A549 (cell line): ENCODE results near the gene SCNN1A. TPM values are rescaled to one million over a fixed set of nuclear protein-coding genes. Genes with fewer than 3 reads are reported as not detected.

Experiments used
- ATAC-seq, 2 experiments: fragments of 200-7000 bp in 1 of 2; fragments of >200 bp in 1 of 2; cut with Nextera tagmentation in 1 of 2; cut with Tn5 transposase in 1 of 2; 3 replicates each; pipeline versions ENCODE4 v1.8.0 to v1.9.1; 2018 to 2020; ENCODE audit warnings: mild to moderate bottlenecking in 1 of 2, moderate library complexity in 1 of 2
- CTCF ChIA-PET: fragments of 300-600 bp; sonication (Branson Sonifier 250); formaldehyde crosslinking; extraction: SDS; loops from one replicate; lab custom pipeline; 2021; ENCODE audit warnings: antibody characterized with exemption, inconsistent platforms; lab: Yijun Ruan, JAX
- POLR2A ChIA-PET: fragments of 350-600 bp; formaldehyde crosslinking; extraction: SDS; loops from one replicate; lab custom pipeline; 2021; ENCODE audit warnings: antibody characterized with exemption, inconsistent platforms; lab: Yijun Ruan, JAX
- DNase-seq, 2 experiments: peaks; one replicate each; pipeline versions ENCODE4 v3.0.0 to v3.0.0-alpha.2; 2011 to 2016; ENCODE audit warnings: low read depth in 1 of 2, low spot score in 1 of 2
- FAIRE-seq: peaks from 2 replicates; lab custom pipeline; 2011; peaks lifted over from hg19 to GRCh38; lab: Jason Lieb, UNC
- H3K27ac ChIP-seq, 2 experiments: fragments of >200 bp; sonication (Bioruptor Twin); formaldehyde crosslinking; 3 replicates each; pipeline ENCODE4 v1.5.1; 2016 to 2017
- H3K4me1 ChIP-seq: fragments of >200 bp; sonication (Bioruptor Twin); formaldehyde crosslinking; 3 replicates; pipeline ENCODE4 v1.6.1; 2016
- H3K4me2 ChIP-seq: fragments of >200 bp; sonication (Bioruptor Twin); formaldehyde crosslinking; 3 replicates; pipeline ENCODE4 v1.6.1; 2016
- H3K4me3 ChIP-seq: fragments of >200 bp; sonication (Bioruptor Twin); formaldehyde crosslinking; 3 replicates; pipeline ENCODE4 v1.5.1; 2016
- H3K9me3 ChIP-seq: fragments of >200 bp; sonication (Bioruptor Twin); formaldehyde crosslinking; 3 replicates; pipeline ENCODE4 v1.6.1; 2016
- CTCF ChIP-seq: fragments of >200 bp; sonication (Bioruptor Twin); formaldehyde crosslinking; IDR thresholded peaks from 3 replicates; pipeline ENCODE4 v1.5.1; 2016
- EHF ChIP-seq: fragments of 250-450 bp; sonication (Bioruptor Pico); IDR thresholded peaks from 2 replicates; pipeline ENCODE4 v1.5.0; 2020; ENCODE audit warnings: mild to moderate bottlenecking
- ESRRA ChIP-seq: fragments of 150-350 bp; IDR thresholded peaks from 2 replicates; pipeline ENCODE4 v1.6.1; 2014; ENCODE audit warnings: mild to moderate bottlenecking, low read length, borderline replicate concordance
- FOSB ChIP-seq: fragments of 250-450 bp; sonication (Bioruptor Pico); IDR thresholded peaks from 2 replicates; pipeline ENCODE4 v1.5.0; 2020; ENCODE audit warnings: mild to moderate bottlenecking, moderate library complexity
- FOSL2 ChIP-seq, 2 experiments: fragments of 450-650 bp in 1 of 2; fragments of >200 bp in 1 of 2; sonication (Bioruptor Twin) in 1 of 2; formaldehyde crosslinking; IDR thresholded peaks; 2 replicates each; pipeline versions ENCODE4 v1.5.0 to v1.6.1; 2016 to 2020; ENCODE audit warnings: mild to moderate bottlenecking in 1 of 2, moderate library complexity in 1 of 2
- HES2 ChIP-seq: fragments of >200 bp; sonication (Bioruptor Twin); formaldehyde crosslinking; IDR thresholded peaks from 2 replicates; pipeline ENCODE4 v1.6.1; 2016
- HOXA7 ChIP-seq: fragments of 250-450 bp; sonication (Bioruptor Pico); IDR thresholded peaks from 2 replicates; pipeline ENCODE4 v1.5.0; 2020; ENCODE audit warnings: mild to moderate bottlenecking, moderate library complexity
- HOXB13 ChIP-seq: fragments of 250-450 bp; sonication (Bioruptor Pico); IDR thresholded peaks from 2 replicates; pipeline ENCODE4 v1.5.0; 2020; ENCODE audit warnings: low read depth, mild to moderate bottlenecking, moderate library complexity
- JUN ChIP-seq, 2 experiments: fragments of >200 bp; sonication (Bioruptor Twin); formaldehyde crosslinking; IDR thresholded peaks; 2 replicates in 1 of 2; 3 replicates in 1 of 2; pipeline ENCODE4 v1.6.1; 2016 to 2017
- POLR2AphosphoS2 ChIP-seq: conservative IDR thresholded peaks from 2 replicates; pipeline ENCODE4 v1.6.1; 2012; ENCODE audit warnings: low read length, improper control_type of control experiment, inconsistent platforms
- RNF2 ChIP-seq: fragments of 200-600 bp; sonication (generic); IDR thresholded peaks from 2 replicates; pipeline ENCODE4 v1.6.1; 2016; ENCODE audit warnings: low read depth, mild to moderate bottlenecking, antibody characterized with exemption, moderate library complexity, borderline replicate concordance
- ZC3H11A ChIP-seq: fragments of 450-650 bp; IDR thresholded peaks from 2 replicates; pipeline ENCODE4 v1.6.1; 2014; ENCODE audit warnings: antibody characterized with exemption, mild to moderate bottlenecking
- ZSCAN20 ChIP-seq: fragments of 250-450 bp; sonication (Bioruptor Pico); IDR thresholded peaks from 2 replicates; pipeline ENCODE4 v1.8.0; 2022; ENCODE audit warnings: mild to moderate bottlenecking, moderate library complexity
- WGBS: methylation state at CpG from one replicate; pipeline ENCODE4 v1.1.6; 2017; ENCODE audit errors: missing lambda C conversion rate; 5-methylcytosine and 5-hydroxymethylcytosine counted together
- polyA plus RNA-seq, 4 experiments: library from polyadenylated mRNA; depleted of rRNA in 3 of 4; stranded (reverse); fragments of >200 nt; fragmentation: RNase III in 1 of 4; extraction: RNeasy Plus Mini Kit Qiagen cat#74134 plus additional on column Dnase treatment in 1 of 4; gene quantifications; 2 replicates in 3 of 4; 3 replicates in 1 of 4; pipeline ENCODE4 v1.2.3, GENCODE V29; 2011 to 2017
- TF ChIP-seq, protein P1 (sequence below): fragments of 450-650 bp; IDR thresholded peaks from 2 replicates; pipeline ENCODE4 v1.6.1; 2014; ENCODE audit warnings: antibody characterized with exemption
- TF ChIP-seq, protein P2 (sequence below): fragments of 150-350 bp; IDR thresholded peaks from 2 replicates; pipeline ENCODE4 v1.6.1; 2014; ENCODE audit warnings: low read depth, mild to moderate bottlenecking, low read length
- TF ChIP-seq, protein P3 (sequence below): fragments of 200-600 bp; sonication (generic); IDR thresholded peaks from 2 replicates; pipeline ENCODE4 v1.6.1; 2016; ENCODE audit warnings: antibody characterized with exemption, mild to moderate bottlenecking, moderate library complexity
- TF ChIP-seq, protein P4 (sequence below): IDR thresholded peaks from 2 replicates; pipeline ENCODE4 v1.6.1; 2012; ENCODE audit warnings: low read depth, borderline replicate concordance

The SCNN1A gene
- polyA plus RNA-seq, 2 of the 4 experiments (the other 2 are of a cell fraction) = 6.0 to 7.0 TPM

GRCh38 chr12:6328945-6329702, 46.2 kb downstream of the SCNN1A start:
- FAIRE-seq (no peak), ATAC-seq (no peak), DNase-seq (no peak)
- CTCF ChIA-PET = interaction anchor here (0.7 to 29.7 kb wide), 7 partner anchors 12 to 137 kb away, joined by 3 to 705 read pairs (median 4); partner anchors contain the start of genes LTBR and SCNN1A
- peak overlapping the region; percentile 8 to 95; a peak in 3 of 6 replicates for H3K27ac ChIP-seq
- no peaks in the 10 kb centered on the region for H3K9me3 ChIP-seq
- no peak overlapping the region for H3K4me2 ChIP-seq
- WGBS = 92% methylated on average over 69 of the region's 75 CpGs
- H3K4me1 ChIP-seq = peaks cover 100% of the 10 kb centered on the region
- no peak overlapping the region for H3K4me3 ChIP-seq
- TF ChIP-seq JUN (IDR thresholded peaks at IDR 0.05) = peak in 1 of 2 experiments; percentile 34; a peak in 1 of 5 replicates
- TF ChIP-seq CTCF = no peak
- POLR2A ChIA-PET = no interaction called here

DNA sequence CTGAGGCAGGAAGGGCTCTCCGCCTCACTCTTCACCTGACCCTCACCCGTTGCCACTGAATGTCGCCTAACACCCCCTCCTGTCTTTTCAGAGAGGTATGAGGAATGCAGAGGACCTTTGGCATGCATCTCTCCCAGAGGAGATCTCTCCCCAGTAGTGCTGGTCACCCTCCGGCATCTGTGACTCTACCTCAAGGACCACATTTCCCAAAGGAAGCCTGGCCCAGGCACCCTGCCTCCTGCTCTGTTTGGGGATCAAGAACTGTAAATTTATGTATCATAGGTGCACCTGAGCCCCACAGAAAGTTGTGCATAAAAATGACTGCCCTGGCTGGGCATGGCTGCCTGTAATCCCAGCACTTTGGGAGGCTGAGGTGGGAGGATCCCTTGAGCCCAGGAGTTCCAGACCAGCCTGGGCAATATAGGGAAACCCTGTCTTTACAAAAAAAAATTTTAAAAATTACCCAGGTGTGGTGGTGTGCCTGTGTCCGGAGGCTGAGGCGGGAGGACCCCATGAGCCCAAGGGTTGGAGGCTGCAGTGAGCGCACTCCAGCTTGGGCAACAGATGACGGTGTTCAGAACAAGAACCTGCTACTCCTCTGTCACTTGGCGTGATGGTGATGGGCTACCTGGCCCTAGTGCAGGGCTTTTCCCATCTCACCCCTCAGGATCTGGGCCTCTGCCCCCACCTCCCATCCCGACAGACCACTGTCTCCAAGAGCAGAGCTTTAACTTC, 47.2 kb downstream of the SCNN1A start:
- 79% methylated on average over 10 of the region's 10 CpGs for WGBS
- Histone ChIP-seq H3K27ac (peak overlapping the region; percentile 24 to 95; a peak in 4 of 6 replicates), H3K4me2 (peak overlapping the region; percentile 24; the same call in 2 of the 3 replicates), H3K9me3 (no peaks in the 10 kb centered on the region), H3K4me1 (peaks cover 100% of the 10 kb centered on the region), H3K4me3 (no peak overlapping the region)
- CTCF ChIA-PET = interaction anchor here (1.0 to 29.7 kb wide), 7 partner anchors 8 to 142 kb away, joined by 3 to 705 read pairs (median 16); partner anchors contain the start of genes SCNN1A, TNFRSF1A and VAMP1
- no peak for FAIRE-seq
- POLR2A ChIA-PET = interaction anchor here (2.4 to 2.5 kb wide), 3 partner anchors 8 to 142 kb away, joined by 10 to 35 read pairs (median 15); partner anchors contain the start of gene VAMP1
- no peak for ATAC-seq
- no peak for DNase-seq
- TF ChIP-seq ESRRA = no peak
- TF ChIP-seq POLR2AphosphoS2 = peak; percentile 68; the same call in 1 of the 2 replicates

DNA sequence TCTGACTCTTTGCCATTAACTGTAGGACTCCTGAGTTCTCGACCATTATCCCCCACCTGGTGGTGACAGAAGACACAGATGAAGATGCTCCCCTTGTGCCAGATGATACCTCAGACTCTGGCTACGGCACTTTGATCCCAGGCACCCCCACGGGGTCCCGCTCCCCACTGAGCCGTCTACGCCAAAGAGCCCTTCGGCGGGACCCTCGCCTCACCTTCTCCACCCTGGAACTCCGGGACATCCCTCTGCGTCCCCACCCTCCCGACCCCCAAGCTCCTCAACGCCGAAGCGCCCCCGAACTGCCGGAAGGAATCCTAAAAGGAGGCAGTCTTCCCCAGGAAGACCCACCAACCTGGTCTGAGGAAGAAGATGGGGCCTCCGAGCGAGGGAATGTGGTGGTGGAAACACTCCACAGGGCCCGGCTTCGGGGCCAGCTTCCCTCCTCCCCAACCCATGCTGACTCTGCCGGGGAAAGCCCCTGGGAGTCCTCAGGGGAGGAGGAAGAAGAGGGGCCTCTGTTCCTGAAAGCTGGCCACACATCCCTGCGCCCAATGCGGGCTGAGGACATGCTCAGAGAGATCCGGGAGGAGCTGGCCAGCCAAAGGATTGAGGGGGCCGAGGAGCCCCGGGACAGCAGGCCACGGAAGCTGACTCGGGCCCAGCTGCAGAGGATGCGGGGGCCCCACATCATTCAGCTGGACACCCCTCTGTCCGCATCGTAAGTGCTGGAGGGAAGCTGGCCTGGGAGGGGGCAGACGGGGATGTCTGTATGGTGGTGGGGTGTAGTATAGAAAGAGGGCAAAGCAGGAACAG, 47.9 kb downstream of the SCNN1A start:
- DNase-seq = no peak
- no peak for FAIRE-seq
- ChIA-PET POLR2A (interaction anchor here (0.6 to 2.5 kb wide), 7 partner anchors 9 to 143 kb away, joined by 3 to 35 read pairs (median 10); partner anchors contain the start of genes LTBR and VAMP1), CTCF (interaction anchor here (0.7 to 29.7 kb wide), 22 partner anchors 8 to 211 kb away, joined by 3 to 705 read pairs (median 10); partner anchors contain the start of genes GAPDH, LTBR, SCNN1A and TNFRSF1A)
- Histone ChIP-seq H3K4me2 (peak overlapping the region; percentile 24), H3K4me1 (peaks cover 100% of the 10 kb centered on the region), H3K9me3 (no peaks in the 10 kb centered on the region), H3K4me3 (no peak overlapping the region), H3K27ac (peak overlapping the region; percentile 24 to 95; a peak in 5 of 6 replicates)
- TF ChIP-seq HES2 (no peak), HOXA7 (CRISPR knock-in tag) (peak; percentile 63; the same call in 1 of the 2 replicates), HOXB13 (no peak), ZSCAN20 (CRISPR knock-in tag) (no peak), EHF (CRISPR knock-in tag) (no peak), RNF2 (no peak), ZC3H11A (no peak), ESRRA (no peak), JUN (IDR thresholded peaks at IDR 0.05) (peak in 1 of 2 experiments; percentile 24; a peak in 1 of 5 replicates), FOSB (CRISPR knock-in tag) (no peak), FOSL2 (IDR thresholded peaks at IDR 0.05) (no peak), FOSL2 (CRISPR knock-in tag; IDR thresholded peaks at IDR 0.05) (no peak)
- TF ChIP-seq, protein P1, sequence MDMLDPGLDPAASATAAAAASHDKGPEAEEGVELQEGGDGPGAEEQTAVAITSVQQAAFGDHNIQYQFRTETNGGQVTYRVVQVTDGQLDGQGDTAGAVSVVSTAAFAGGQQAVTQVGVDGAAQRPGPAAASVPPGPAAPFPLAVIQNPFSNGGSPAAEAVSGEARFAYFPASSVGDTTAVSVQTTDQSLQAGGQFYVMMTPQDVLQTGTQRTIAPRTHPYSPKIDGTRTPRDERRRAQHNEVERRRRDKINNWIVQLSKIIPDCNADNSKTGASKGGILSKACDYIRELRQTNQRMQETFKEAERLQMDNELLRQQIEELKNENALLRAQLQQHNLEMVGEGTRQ = 0 out of 2 replicates have a peak, but pooled peaks have one; percentile 9
- TF ChIP-seq, protein P2, sequence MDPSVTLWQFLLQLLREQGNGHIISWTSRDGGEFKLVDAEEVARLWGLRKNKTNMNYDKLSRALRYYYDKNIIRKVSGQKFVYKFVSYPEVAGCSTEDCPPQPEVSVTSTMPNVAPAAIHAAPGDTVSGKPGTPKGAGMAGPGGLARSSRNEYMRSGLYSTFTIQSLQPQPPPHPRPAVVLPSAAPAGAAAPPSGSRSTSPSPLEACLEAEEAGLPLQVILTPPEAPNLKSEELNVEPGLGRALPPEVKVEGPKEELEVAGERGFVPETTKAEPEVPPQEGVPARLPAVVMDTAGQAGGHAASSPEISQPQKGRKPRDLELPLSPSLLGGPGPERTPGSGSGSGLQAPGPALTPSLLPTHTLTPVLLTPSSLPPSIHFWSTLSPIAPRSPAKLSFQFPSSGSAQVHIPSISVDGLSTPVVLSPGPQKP = no peak
- TF ChIP-seq, protein P3, sequence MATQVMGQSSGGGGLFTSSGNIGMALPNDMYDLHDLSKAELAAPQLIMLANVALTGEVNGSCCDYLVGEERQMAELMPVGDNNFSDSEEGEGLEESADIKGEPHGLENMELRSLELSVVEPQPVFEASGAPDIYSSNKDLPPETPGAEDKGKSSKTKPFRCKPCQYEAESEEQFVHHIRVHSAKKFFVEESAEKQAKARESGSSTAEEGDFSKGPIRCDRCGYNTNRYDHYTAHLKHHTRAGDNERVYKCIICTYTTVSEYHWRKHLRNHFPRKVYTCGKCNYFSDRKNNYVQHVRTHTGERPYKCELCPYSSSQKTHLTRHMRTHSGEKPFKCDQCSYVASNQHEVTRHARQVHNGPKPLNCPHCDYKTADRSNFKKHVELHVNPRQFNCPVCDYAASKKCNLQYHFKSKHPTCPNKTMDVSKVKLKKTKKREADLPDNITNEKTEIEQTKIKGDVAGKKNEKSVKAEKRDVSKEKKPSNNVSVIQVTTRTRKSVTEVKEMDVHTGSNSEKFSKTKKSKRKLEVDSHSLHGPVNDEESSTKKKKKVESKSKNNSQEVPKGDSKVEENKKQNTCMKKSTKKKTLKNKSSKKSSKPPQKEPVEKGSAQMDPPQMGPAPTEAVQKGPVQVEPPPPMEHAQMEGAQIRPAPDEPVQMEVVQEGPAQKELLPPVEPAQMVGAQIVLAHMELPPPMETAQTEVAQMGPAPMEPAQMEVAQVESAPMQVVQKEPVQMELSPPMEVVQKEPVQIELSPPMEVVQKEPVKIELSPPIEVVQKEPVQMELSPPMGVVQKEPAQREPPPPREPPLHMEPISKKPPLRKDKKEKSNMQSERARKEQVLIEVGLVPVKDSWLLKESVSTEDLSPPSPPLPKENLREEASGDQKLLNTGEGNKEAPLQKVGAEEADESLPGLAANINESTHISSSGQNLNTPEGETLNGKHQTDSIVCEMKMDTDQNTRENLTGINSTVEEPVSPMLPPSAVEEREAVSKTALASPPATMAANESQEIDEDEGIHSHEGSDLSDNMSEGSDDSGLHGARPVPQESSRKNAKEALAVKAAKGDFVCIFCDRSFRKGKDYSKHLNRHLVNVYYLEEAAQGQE = no peak
- TF ChIP-seq, protein P4, sequence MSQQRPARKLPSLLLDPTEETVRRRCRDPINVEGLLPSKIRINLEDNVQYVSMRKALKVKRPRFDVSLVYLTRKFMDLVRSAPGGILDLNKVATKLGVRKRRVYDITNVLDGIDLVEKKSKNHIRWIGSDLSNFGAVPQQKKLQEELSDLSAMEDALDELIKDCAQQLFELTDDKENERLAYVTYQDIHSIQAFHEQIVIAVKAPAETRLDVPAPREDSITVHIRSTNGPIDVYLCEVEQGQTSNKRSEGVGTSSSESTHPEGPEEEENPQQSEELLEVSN = no peak
- 79% methylated on average over 30 of the region's 33 CpGs for WGBS
- ATAC-seq = no peak
